OCI-LY7 (cell line): Measurements from ENCODE around the gene SYNJ1. TPM values are rescaled to one million over a fixed set of nuclear protein-coding genes. Genes with fewer than 3 reads are reported as not detected.

Experiments
- BruUV-seq: library from RNA; stranded (reverse); fragments of 400-500 nt; replicated peaks from 2 replicates; lab custom pipeline; 2021; lab: Mats Ljungman, UMichigan
- CTCF ChIA-PET: fragments of 300-600 bp; sonication (Branson Sonifier 250); formaldehyde crosslinking; loops from one replicate; lab custom pipeline; 2022; ENCODE audit warnings: antibody characterized with exemption; ENCODE audit not compliant: unreplicated experiment; lab: Charles Lee
- POLR2A ChIA-PET: fragments of 300-600 bp; sonication (Branson Sonifier 250); formaldehyde crosslinking; loops from one replicate; lab custom pipeline; 2022; ENCODE audit warnings: antibody characterized with exemption; lab: Charles Lee
- DNase-seq: peaks from one replicate; pipeline ENCODE4 v3.0.0-alpha.2; 2015; ENCODE audit warnings: low spot score
- H2AFZ ChIP-seq: fragments of 200-600 bp; sonication (generic), shearing (Covaris generic); 2 replicates; pipeline ENCODE4 v1.6.1; 2014; ENCODE audit warnings: mild to moderate bottlenecking, antibody characterized with exemption, low read length, moderate library complexity
- H3K27ac ChIP-seq: fragments of 200-600 bp; sonication (generic); 2 replicates; pipeline ENCODE4 v1.5.1; 2014; ENCODE audit warnings: mixed run types, low read depth, mild to moderate bottlenecking, moderate library complexity, low read length, inconsistent platforms; ENCODE audit not compliant: poor library complexity, severe bottlenecking
- H3K36me3 ChIP-seq: fragments of 200-600 bp; sonication (generic); 2 replicates; pipeline ENCODE4 v1.6.1; 2014; ENCODE audit warnings: mild to moderate bottlenecking, antibody characterized with exemption, low read length, moderate library complexity, mixed read lengths; ENCODE audit not compliant: insufficient read depth
- H3K4me1 ChIP-seq: fragments of 200-600 bp; sonication (generic); 2 replicates; pipeline ENCODE4 v1.5.1; 2014; ENCODE audit warnings: mild to moderate bottlenecking, low read length; ENCODE audit not compliant: insufficient read depth, poor library complexity, severe bottlenecking
- H3K4me2 ChIP-seq: fragments of 200-600 bp; sonication (generic); 2 replicates; pipeline ENCODE4 v1.6.1; 2014; ENCODE audit warnings: mild to moderate bottlenecking, low read length
- H3K4me3 ChIP-seq: fragments of 200-600 bp; sonication (generic); 2 replicates; pipeline ENCODE4 v1.5.1; 2014; ENCODE audit warnings: mild to moderate bottlenecking, low read depth, low read length; ENCODE audit not compliant: poor library complexity, severe bottlenecking
- H3K79me2 ChIP-seq: fragments of 200-600 bp; sonication (generic); 2 replicates; pipeline ENCODE4 v1.6.1; 2016; ENCODE audit warnings: low read depth, mild to moderate bottlenecking, low read length, moderate library complexity, mixed read lengths; ENCODE audit not compliant: insufficient read depth
- H3K9me2 ChIP-seq: fragments of 200-600 bp; sonication (generic); 2 replicates; pipeline ENCODE4 v1.6.1; 2016; ENCODE audit warnings: mild to moderate bottlenecking, low read length, mixed read lengths; ENCODE audit not compliant: insufficient read depth
- H3K9me3 ChIP-seq: fragments of 200-600 bp; sonication (generic); 2 replicates; pipeline ENCODE4 v1.6.1; 2014; ENCODE audit warnings: mild to moderate bottlenecking, mixed run types, low read length, mixed read lengths
- H4K20me1 ChIP-seq: fragments of 200-600 bp; sonication (generic); 2 replicates; pipeline ENCODE4 v1.6.1; 2014; ENCODE audit warnings: mild to moderate bottlenecking, antibody characterized with exemption, low read length, moderate library complexity, mixed read lengths; ENCODE audit not compliant: insufficient read depth
- CTCF ChIP-seq: fragments of 200-600 bp; sonication (generic); conservative IDR thresholded peaks from 2 replicates; pipeline ENCODE4 v1.5.1; 2014; ENCODE audit warnings: mild to moderate bottlenecking, antibody characterized with exemption, low read length, moderate library complexity, mixed read lengths
- EZH2phosphoT487 ChIP-seq: fragments of 200-600 bp; sonication (generic); IDR thresholded peaks from 2 replicates; pipeline ENCODE4 v1.6.1; 2018; ENCODE audit warnings: low read depth, borderline replicate concordance, mild to moderate bottlenecking, mixed run types, antibody characterized with exemption, low read length, moderate library complexity, mixed read lengths
- intact Hi-C: fragments of 100-400 bp; cut with micrococcal nuclease; formaldehyde crosslinking; loops from one replicate; pipeline ENCODE4 v1.10.0; 2022; ENCODE audit not compliant: unreplicated experiment
- total RNA-seq, 2 experiments: library from RNA; depleted of rRNA in 1 of 2; stranded (reverse); fragments of >200 nt in 1 of 2; shearing (Covaris generic) in 1 of 2; gene quantifications; 2 replicates each; pipeline ENCODE4 v1.2.3, GENCODE V29; 2014 to 2022

Gene SYNJ1
- total RNA-seq, 2 experiments from 2014 or later: 3.8 to 8.0 TPM

GRCh38 chr21:32605469-32605868 is 122.3 kb downstream of the SYNJ1 start:
- TF ChIP-seq CTCF: no peak
- TF ChIP-seq EZH2phosphoT487: no peak

GRCh38 chr21:32604464-32604863 is 123.3 kb downstream of the SYNJ1 start:
- intact Hi-C loops: loop anchor here (10.0 kb wide), 1 partner anchor 820 kb away; no protein-coding TSS in a partner anchor
- peaks cover 91% of the 10 kb centered on the region for H3K36me3 ChIP-seq
- no peaks in the 10 kb centered on the region for H3K9me2 ChIP-seq

More at GRCh38 chr21:32605469-32605868, 122.3 kb downstream of the SYNJ1 start:
- H3K27ac ChIP-seq: no peak overlapping the region
- H3K9me3 ChIP-seq: no peaks in the 10 kb centered on the region
- ChIA-PET POLR2A (no interaction called here), CTCF (interaction anchor here (0.9 kb wide), 1 partner anchor 204 kb away, joined by 3 read pairs; no protein-coding TSS in a partner anchor)
- no TSS peak for BruUV-seq
- H2AFZ ChIP-seq: no peak overlapping the region
- H4K20me1 ChIP-seq: no peaks in the 10 kb centered on the region
- peaks cover 5% of the 10 kb centered on the region for H3K4me1 ChIP-seq
- H3K4me3 ChIP-seq: no peak overlapping the region
- H3K9me2 ChIP-seq: no peaks in the 10 kb centered on the region
- intact Hi-C loops: loop anchor here (10.0 kb wide), 1 partner anchor 821 kb away; no protein-coding TSS in a partner anchor
- H3K79me2 ChIP-seq: peaks cover 9% of the 10 kb centered on the region
- no peak overlapping the region for H3K4me2 ChIP-seq
- DNase-seq: no peak
- H3K36me3 ChIP-seq: peaks cover 88% of the 10 kb centered on the region

More at GRCh38 chr21:32604464-32604863, 123.3 kb downstream of the SYNJ1 start:
- H3K4me1 ChIP-seq: peaks cover 8% of the 10 kb centered on the region
- BruUV-seq: no TSS peak
- H3K4me2 ChIP-seq: no peak overlapping the region
- H3K27ac ChIP-seq: no peak overlapping the region
- H2AFZ ChIP-seq: no peak overlapping the region
- no peaks in the 10 kb centered on the region for H3K9me3 ChIP-seq
- no peak for DNase-seq
- H4K20me1 ChIP-seq: no peaks in the 10 kb centered on the region; the same call in 1 of the 2 replicates
- ChIA-PET POLR2A (no interaction called here), CTCF (no interaction called here)
- TF ChIP-seq CTCF: no peak
- TF ChIP-seq EZH2phosphoT487: no peak
- no peaks in the 10 kb centered on the region for H3K79me2 ChIP-seq
- no peak overlapping the region for H3K4me3 ChIP-seq
